ENCODE results near the gene UBTF.
A peak's percentile ranks its signal among the peaks of the same experiment; 100 is the strongest.

The UBTF gene

DNA sequence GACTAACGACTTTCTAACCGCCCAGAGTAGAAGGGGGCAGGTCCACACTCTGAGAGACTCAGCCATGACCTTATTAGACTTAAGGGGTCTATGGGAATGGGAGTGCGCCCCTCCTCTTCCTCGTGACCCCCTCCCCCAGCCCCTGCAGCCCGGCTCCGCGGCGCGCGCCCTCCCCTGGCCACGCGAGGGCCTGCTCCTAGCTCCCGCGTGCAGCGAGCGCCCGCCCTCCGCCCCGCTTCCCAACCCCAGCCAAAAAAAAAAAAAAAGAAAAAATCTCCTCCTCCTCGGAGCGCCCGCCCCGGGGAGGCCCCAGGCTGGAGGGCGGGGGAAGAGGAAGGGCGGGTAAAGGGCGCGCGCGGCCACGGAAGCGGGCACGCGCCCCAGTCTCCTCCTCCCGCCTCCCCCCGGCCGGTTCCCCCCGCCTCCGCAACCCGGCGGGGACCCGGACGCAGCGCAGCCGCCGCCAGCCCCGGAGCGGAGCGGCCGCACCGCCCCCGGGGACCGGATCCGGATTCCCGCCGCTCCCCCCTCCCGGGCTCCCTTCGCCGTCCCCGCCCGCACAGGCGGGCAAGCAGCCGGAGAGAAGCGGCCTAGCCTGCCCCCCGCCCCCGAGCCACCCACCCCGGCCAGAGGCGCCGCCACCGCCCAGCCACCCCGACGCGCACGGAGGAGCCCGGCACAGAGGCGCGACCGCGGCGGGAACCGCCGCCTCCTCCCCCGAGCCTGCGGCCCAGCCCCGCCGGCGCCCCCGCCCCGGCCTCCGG, 949 bp downstream of the UBTF start (continued):
- TF ChIP-seq ZNF24 (tag by site-specific recombination; IDR thresholded peaks at IDR 0.05): no peak
- no peak for TF ChIP-seq FEZF1 (tag by site-specific recombination; IDR thresholded peaks at IDR 0.05)
- TF ChIP-seq OVOL3 (tag by site-specific recombination; IDR thresholded peaks at IDR 0.05): no peak
- no peak for TF ChIP-seq ZNF157 (tag by site-specific recombination; IDR thresholded peaks at IDR 0.05)
- no peak for TF ChIP-seq ZNF48 (tag by site-specific recombination; IDR thresholded peaks at IDR 0.05)
- no peak for TF ChIP-seq YY1 (tag by site-specific recombination; IDR thresholded peaks at IDR 0.05)

DNA sequence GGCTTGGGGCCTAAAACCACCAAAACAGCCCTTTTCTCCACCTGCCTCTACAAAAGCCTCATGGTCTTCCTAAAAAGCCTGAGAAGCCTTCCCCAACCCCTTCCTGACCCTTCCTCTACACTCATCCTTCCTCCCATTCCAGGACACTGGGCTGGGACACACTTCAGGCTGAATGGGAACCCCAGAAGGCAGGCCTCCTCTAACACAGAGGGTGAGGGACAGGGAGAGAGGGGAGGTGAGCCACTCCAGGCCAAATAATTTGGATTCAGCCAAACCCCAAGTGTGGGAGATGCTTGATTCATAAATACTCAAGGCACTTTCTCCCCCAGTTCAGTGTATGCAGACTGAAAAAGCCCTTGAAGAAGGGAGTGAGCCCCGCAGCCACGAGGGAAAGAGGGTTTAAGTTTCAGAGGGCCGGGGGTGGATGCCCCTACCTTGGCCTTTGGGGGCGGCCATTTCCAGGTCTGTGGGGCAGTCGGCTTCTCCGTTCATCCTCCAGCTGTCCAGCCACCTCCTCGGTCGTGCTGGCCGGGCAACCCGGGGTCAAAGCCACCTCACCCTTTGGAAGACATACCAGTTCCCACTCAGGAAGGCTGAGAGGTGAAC, 1.6 kb downstream of the UBTF start:
- ChIA-PET CTCF (interaction anchor here (0.6 to 4.4 kb wide), 13 partner anchors 10 to 558 kb away, joined by 3 to 33 read pairs (median 4); partner anchors contain the start of genes ATXN7L3 and GRN), POLR2A (interaction anchor here (0.5 to 1.5 kb wide), 21 partner anchors 8 to 385 kb away, joined by 3 to 13 read pairs (median 4); partner anchors contain the start of genes ATXN7L3, HDAC5, MPP3 and RUNDC3A)
- Histone ChIP-seq H3K9me3 (ENCODE audit: control insufficient read depth, insufficient read depth, low read depth, low read length) (no peaks in the 10 kb centered on the region), H3K36me3 (ENCODE audit: control insufficient read depth in 2 of 2, insufficient read depth in 1 of 2, low read length in 2 of 2) (peaks cover 14 to 46% of the 10 kb centered on the region in 2 experiments; a peak in 2 of 3 replicates), H3K4me3 (ENCODE audit: low read depth, low read length) (peak overlapping the region; percentile 79), H3K27ac (ENCODE audit: extremely low read depth, low read depth, low read length) (peak overlapping the region; percentile 73), H3K4me1 (ENCODE audit: control insufficient read depth, insufficient read depth, low read length) (peaks cover 9% of the 10 kb centered on the region)
- 0 out of 2 replicates have a peak, but pooled peaks have one; percentile 18 for TF ChIP-seq KLF9 (tag by site-specific recombination; IDR thresholded peaks at IDR 0.05; ENCODE audit: low read depth)
- peak; percentile 3; the same call in 1 of the 2 replicates for TF ChIP-seq ZFHX2 (tag by site-specific recombination; conservative IDR thresholded peaks at IDR 0.05)
- no peak for TF ChIP-seq ZNF148 (tag by site-specific recombination; IDR thresholded peaks at IDR 0.05; ENCODE audit: borderline replicate concordance)
- TF ChIP-seq ZBTB20 (tag by site-specific recombination; IDR thresholded peaks at IDR 0.05): 0 out of 2 replicates have a peak, but pooled peaks have one; percentile 14
- 0 out of 2 replicates have a peak, but pooled peaks have one; percentile 39 for TF ChIP-seq ZBTB48 (tag by site-specific recombination; IDR thresholded peaks at IDR 0.05)

GRCh38 chr17:44216694-44217093, 2.8 kb downstream of the UBTF start:
- ChIA-PET POLR2A (interaction anchor here (0.5 to 1.5 kb wide), 6 partner anchors 13 to 129 kb away, joined by 3 to 5 read pairs (median 4); partner anchors contain the start of genes ATXN7L3 and TMUB2), CTCF (interaction anchor here (0.7 to 4.4 kb wide), 12 partner anchors 9 to 238 kb away, joined by 3 to 33 read pairs (median 4); partner anchors contain the start of genes GRN and TMUB2)
- Histone ChIP-seq H3K9me3 (ENCODE audit: control insufficient read depth, insufficient read depth, low read depth, low read length) (no peaks in the 10 kb centered on the region), H3K4me3 (ENCODE audit: low read depth, low read length) (no peak overlapping the region), H3K4me1 (ENCODE audit: control insufficient read depth, insufficient read depth, low read length) (no peaks in the 10 kb centered on the region; the same call in 1 of the 2 replicates), H3K36me3 (ENCODE audit: control insufficient read depth in 2 of 2, insufficient read depth in 1 of 2, low read length in 2 of 2) (peaks cover 14 to 56% of the 10 kb centered on the region in 2 experiments; a peak in 2 of 3 replicates), H3K27ac (ENCODE audit: extremely low read depth, low read depth, low read length) (peak overlapping the region; percentile 73; the same call in 1 of the 2 replicates)
- TF ChIP-seq ATF2 (tag by site-specific recombination; IDR thresholded peaks at IDR 0.05; ENCODE audit: low read depth) (no peak), KLF10 (tag by site-specific recombination; IDR thresholded peaks at IDR 0.05) (no peak), ZNF777 (tag by site-specific recombination; IDR thresholded peaks at IDR 0.05; ENCODE audit: borderline replicate concordance) (no peak), ZNF544 (tag by site-specific recombination; IDR thresholded peaks at IDR 0.05) (no peak), ZNF362 (tag by site-specific recombination; IDR thresholded peaks at IDR 0.05) (no peak), MYNN (tag by site-specific recombination; IDR thresholded peaks at IDR 0.05; ENCODE audit: borderline replicate concordance) (no peak)

All from HEK293 (cell line).